Measurements from ENCODE around the gene A2M.

Gene A2M

DNA sequence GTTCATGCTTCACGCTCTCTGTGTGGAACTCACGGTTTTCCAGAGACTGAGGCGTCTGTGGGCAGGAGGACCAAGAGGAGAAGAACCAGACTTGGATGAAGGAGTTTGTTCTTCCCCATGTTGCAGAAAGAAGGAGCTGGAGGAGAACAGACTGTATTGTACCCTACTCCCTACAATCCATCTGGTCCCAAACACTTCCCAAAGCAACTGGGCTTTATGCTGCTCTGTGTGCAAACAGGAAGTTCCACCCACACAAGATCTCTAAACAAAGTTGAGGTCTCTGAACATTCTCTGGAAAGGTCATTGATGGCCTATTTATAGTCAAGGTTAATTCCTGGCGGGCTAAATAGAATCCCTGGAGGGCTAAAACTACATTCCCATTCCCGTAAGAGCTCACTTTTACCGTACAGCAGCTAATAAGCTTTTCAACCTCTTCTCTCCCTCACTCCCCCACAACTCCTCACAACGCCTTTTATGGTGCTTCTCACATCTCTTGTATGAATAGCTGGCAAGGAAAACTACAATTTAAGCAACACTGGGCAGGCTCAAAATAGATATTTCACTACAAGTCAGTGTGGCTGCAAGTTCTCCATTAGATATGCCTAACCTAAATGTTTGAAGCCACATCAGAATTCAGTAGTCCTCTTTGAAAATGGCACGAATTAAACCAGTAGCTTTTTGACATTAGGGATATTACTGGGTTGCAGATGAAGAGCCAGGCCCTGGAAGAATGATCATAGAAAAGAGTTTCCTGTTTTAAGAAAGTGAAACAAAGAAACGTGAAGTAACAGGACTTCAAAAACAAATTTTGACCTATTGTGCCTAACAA is at the start of gene A2M:
Gene A2M, minus strand, starts transcription at position 189 of the 829 bp plus-strand sequence. Its CDS starts 70 bp downstream, at position 119.
- Histone ChIP-seq H3K4me3 (peak within 1 kb of the TSS; percentile 69), H3K27ac (peak within 1 kb of the TSS; percentile 77 to 90)
- TF ChIP-seq, protein P1, sequence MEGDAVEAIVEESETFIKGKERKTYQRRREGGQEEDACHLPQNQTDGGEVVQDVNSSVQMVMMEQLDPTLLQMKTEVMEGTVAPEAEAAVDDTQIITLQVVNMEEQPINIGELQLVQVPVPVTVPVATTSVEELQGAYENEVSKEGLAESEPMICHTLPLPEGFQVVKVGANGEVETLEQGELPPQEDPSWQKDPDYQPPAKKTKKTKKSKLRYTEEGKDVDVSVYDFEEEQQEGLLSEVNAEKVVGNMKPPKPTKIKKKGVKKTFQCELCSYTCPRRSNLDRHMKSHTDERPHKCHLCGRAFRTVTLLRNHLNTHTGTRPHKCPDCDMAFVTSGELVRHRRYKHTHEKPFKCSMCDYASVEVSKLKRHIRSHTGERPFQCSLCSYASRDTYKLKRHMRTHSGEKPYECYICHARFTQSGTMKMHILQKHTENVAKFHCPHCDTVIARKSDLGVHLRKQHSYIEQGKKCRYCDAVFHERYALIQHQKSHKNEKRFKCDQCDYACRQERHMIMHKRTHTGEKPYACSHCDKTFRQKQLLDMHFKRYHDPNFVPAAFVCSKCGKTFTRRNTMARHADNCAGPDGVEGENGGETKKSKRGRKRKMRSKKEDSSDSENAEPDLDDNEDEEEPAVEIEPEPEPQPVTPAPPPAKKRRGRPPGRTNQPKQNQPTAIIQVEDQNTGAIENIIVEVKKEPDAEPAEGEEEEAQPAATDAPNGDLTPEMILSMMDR (IDR thresholded peaks at IDR 0.05) = no peak
- no peak for DNase-seq (ENCODE audit: low spot score)

DNA sequence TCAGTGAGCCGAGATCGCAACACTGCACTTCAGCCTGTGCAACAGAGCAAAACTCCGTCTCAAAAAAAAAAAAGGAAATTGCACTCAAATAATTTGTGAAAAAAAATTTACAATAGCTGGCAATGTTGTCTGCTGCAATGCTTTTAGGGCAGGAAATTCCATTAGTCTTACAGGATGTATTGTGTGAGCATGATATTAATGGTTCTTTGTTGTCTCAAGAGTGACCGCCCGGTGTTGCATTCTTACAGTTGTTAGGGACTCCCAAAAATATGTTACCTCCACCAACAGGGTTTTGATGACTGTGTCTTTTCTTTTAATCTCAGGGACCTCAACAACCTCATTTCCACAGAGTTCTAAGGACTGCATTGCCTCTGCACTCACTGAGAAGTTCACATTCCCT is 47.7 kb upstream of the A2M start:
- Histone ChIP-seq H3K4me3 (no peak overlapping the region), H3K27ac (no peak overlapping the region)
- TF ChIP-seq, protein P1 (IDR thresholded peaks at IDR 0.05) = no peak
- DNase-seq (ENCODE audit: low spot score) = no peak

DNA sequence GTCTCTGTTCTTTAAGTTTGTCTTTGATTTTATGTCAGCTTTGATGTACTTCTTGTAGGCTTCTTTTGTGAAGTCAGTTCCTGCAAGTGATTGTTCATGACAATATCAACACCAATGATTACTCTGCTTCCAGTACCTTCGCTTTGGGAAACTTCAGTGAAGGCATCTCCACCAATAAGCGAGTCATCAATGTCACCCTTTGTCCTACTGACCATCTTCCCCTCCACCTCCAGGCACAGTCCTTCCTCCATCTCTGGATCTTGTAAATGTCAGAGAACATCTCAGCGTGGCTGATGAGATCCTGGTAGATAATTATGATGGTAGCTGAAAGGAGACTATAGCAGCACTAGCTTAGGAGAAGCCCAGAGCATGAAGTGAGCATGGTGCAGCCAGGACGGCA is 40.4 kb upstream of the A2M start:
- H3K4me3 ChIP-seq = no peak overlapping the region
- TF ChIP-seq, protein P1 (IDR thresholded peaks at IDR 0.05) = no peak
- H3K27ac ChIP-seq = no peak overlapping the region
- no peak for DNase-seq (ENCODE audit: low spot score)

DNA sequence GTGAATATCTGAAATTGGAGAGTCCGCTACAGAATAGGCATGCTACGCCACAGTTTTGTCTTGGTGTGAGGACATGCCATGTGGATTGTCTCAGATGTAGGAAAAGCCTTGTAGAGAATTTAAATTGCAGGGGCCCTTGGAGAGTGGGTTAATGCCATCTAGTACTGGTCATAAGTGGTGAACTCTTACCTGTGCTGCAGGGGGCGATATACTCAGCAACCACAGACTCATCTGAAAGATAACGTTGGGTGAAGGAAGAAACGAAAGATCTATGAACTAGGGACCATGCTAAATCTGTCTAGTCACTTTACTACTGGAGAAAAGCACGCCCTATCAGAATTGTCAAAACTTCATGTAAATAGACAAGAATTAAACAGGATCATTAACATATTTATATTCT is 33.7 kb upstream of the A2M start:
- no peak overlapping the region for H3K4me3 ChIP-seq
- H3K27ac ChIP-seq = no peak overlapping the region
- TF ChIP-seq, protein P1 (IDR thresholded peaks at IDR 0.05) = no peak
- no peak for DNase-seq (ENCODE audit: low spot score)

DNA sequence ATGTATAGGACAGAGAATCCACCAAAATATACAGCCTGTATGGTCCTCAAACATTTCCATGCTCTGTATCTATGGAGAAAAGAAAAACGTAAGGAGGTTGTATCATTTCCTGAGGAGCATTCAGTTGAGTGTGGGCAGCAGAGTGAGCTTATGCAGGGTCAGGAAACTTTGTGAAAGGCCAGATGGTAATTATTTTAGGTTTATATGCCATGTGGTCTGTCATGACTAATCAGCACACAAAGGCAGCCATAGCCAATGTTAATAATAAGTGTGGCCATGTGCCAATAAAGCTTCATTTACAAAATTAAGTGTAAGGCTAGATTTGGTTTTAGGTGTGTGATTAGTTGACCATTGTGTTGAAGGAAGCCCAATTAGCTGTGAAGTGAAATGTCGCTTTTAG is 33.2 kb upstream of the A2M start:
- no peak overlapping the region for H3K4me3 ChIP-seq
- H3K27ac ChIP-seq = no peak overlapping the region
- TF ChIP-seq, protein P1 (IDR thresholded peaks at IDR 0.05) = no peak
- DNase-seq (ENCODE audit: low spot score) = no peak

DNA sequence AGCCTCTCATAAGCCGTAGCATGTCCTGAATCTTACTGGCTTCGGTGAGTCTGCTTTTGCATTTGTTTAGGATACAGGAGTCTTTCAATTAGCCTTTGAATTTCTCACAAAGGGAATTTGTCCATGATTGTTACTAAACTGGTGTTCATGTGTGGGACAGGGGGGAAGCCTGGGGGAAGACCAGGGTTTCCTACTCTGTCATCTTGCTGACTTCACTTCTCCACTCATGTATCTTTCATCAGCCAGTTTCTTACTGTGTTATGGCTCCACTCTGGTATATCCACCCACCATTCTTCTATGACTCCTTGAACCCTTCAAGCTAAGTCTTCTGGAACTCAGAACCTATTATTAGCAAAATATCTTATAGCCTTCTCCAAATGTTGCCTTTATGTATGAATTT is 31.7 kb upstream of the A2M start:
- no peak overlapping the region for H3K4me3 ChIP-seq
- TF ChIP-seq, protein P1 (IDR thresholded peaks at IDR 0.05) = no peak
- DNase-seq (ENCODE audit: low spot score) = no peak
- no peak overlapping the region for H3K27ac ChIP-seq

DNA sequence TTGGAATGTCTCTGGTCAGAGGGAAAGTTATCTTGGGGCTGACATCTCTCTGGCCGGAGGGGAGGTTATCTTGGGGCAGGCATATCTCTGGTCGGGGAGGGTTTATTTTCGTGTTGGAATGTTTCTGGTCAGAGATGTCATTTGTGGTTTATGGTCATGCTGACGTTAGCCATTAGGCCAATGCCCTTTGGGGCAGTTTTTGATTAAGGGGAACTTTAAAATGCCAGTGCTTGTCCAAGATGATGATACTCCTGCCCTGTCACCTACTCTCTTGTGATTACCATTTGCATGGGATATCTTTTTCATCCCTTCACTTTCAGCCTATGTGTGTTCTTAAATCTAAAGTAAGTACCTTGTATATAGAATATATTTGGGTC is 29.0 kb upstream of the A2M start:
- Histone ChIP-seq H3K4me3 (no peak overlapping the region), H3K27ac (no peak overlapping the region)
- no peak for DNase-seq (ENCODE audit: low spot score)
- TF ChIP-seq, protein P1 (IDR thresholded peaks at IDR 0.05) = no peak
